ENCODE measurements around the gene MAST4.

Gene MAST4

GRCh38 chr5:66981266-66982055 is 385.3 kb downstream of the MAST4 start:
- DNase-seq (ENCODE audit: low read depth) = no peak
- TF ChIP-seq CTCF (IDR thresholded peaks at IDR 0.05; ENCODE audit: insufficient read depth, low read depth, low read length, missing control alignments) = no peak

GRCh38 chr5:66982056-66982387 is 385.8 kb downstream of the MAST4 start:
- DNase-seq (ENCODE audit: low read depth) = no peak
- no peak for TF ChIP-seq CTCF (IDR thresholded peaks at IDR 0.05; ENCODE audit: insufficient read depth, low read depth, low read length, missing control alignments)
- no peak overlapping the region for H3K4me3 ChIP-seq (ENCODE audit: low read depth, low read length)

More at GRCh38 chr5:66981266-66982055, 385.3 kb downstream of the MAST4 start:
- H3K4me3 ChIP-seq (ENCODE audit: low read depth, low read length) = no peak overlapping the region

GRCh38 chr5:66982470-66982869 is 386.3 kb downstream of the MAST4 start:
- no peak for TF ChIP-seq CTCF (IDR thresholded peaks at IDR 0.05; ENCODE audit: insufficient read depth, low read depth, low read length, missing control alignments)
- no peak overlapping the region for H3K4me3 ChIP-seq (ENCODE audit: low read depth, low read length)
- DNase-seq (ENCODE audit: low read depth) = no peak

GRCh38 chr5:66985417-66985816 is 389.2 kb downstream of the MAST4 start:
- no peak for TF ChIP-seq CTCF (IDR thresholded peaks at IDR 0.05; ENCODE audit: insufficient read depth, low read depth, low read length, missing control alignments)
- no peak overlapping the region for H3K4me3 ChIP-seq (ENCODE audit: low read depth, low read length)
- no peak for DNase-seq (ENCODE audit: low read depth)

GRCh38 chr5:66986009-66986408 is 389.8 kb downstream of the MAST4 start:
- DNase-seq (ENCODE audit: low read depth) = no peak
- TF ChIP-seq CTCF (IDR thresholded peaks at IDR 0.05; ENCODE audit: insufficient read depth, low read depth, low read length, missing control alignments) = no peak
- no peak overlapping the region for H3K4me3 ChIP-seq (ENCODE audit: low read depth, low read length)

GRCh38 chr5:66986534-66986933 is 390.3 kb downstream of the MAST4 start:
- no peak for DNase-seq (ENCODE audit: low read depth)

More at GRCh38 chr5:66986534-66986933, 390.3 kb downstream of the MAST4 start:
- no peak for TF ChIP-seq CTCF (IDR thresholded peaks at IDR 0.05; ENCODE audit: insufficient read depth, low read depth, low read length, missing control alignments)
- H3K4me3 ChIP-seq (ENCODE audit: low read depth, low read length) = no peak overlapping the region

Data from GM12865 (cell line).